AG20443 (cell line): ENCODE measurements around the gene SPAG9.
"Not testable (repeated sequence)": the region's sequence is repeated elsewhere in the genome, so short reads cannot be mapped to it uniquely, and the experiment has no call there.

Experiments used
- DNase-seq: peaks from one replicate; pipeline ENCODE4 v3.0.0; 2012; ENCODE audit warnings: low spot score, mixed read lengths

The SPAG9 gene

GRCh38 chr17:51088287-51088686, 32.4 kb downstream of the SPAG9 start:
- no peak for DNase-seq

GRCh38 chr17:51087072-51087757, 33.5 kb downstream of the SPAG9 start:
- no peak for DNase-seq

GRCh38 chr17:51085150-51085805, 35.4 kb downstream of the SPAG9 start:
- DNase-seq, result no peak

GRCh38 chr17:51083981-51084380, 36.7 kb downstream of the SPAG9 start:
- DNase-seq, result no peak

- not testable (repeated sequence) for DNase-seq
Observed at GRCh38 chr17:51083364-51083763, 37.3 kb downstream of the SPAG9 start.

GRCh38 chr17:51079049-51079448, 41.6 kb downstream of the SPAG9 start:
- peak; percentile 43 for DNase-seq

GRCh38 chr17:51078009-51078592, 42.6 kb downstream of the SPAG9 start:
- DNase-seq, result no peak

GRCh38 chr17:51076821-51077220, 43.8 kb downstream of the SPAG9 start:
- DNase-seq, result no peak

- no peak for DNase-seq
Observed at GRCh38 chr17:51071556-51071955, 49.1 kb downstream of the SPAG9 start.

- no peak for DNase-seq
Observed at GRCh38 chr17:51065466-51065865, 55.2 kb downstream of the SPAG9 start.

GRCh38 chr17:51064061-51064735, 56.5 kb downstream of the SPAG9 start:
- DNase-seq, result no peak

GRCh38 chr17:51060396-51060795, 60.3 kb downstream of the SPAG9 start:
- DNase-seq, result no peak

GRCh38 chr17:51059781-51060180, 60.9 kb downstream of the SPAG9 start:
- peak; percentile 31 for DNase-seq

- no peak for DNase-seq
Observed at GRCh38 chr17:51057534-51057933, 63.1 kb downstream of the SPAG9 start.

- DNase-seq, result peak; percentile 77
Observed at GRCh38 chr17:51056813-51057510, 63.7 kb downstream of the SPAG9 start.

- no peak for DNase-seq
Observed at GRCh38 chr17:51054748-51055147, 65.9 kb downstream of the SPAG9 start.

GRCh38 chr17:51052235-51052634, 68.4 kb downstream of the SPAG9 start:
- no peak for DNase-seq

GRCh38 chr17:51050291-51051033, 70.2 kb downstream of the SPAG9 start:
- DNase-seq, result no peak

GRCh38 chr17:51046514-51047384, 73.9 kb downstream of the SPAG9 start:
- DNase-seq, result peak; percentile 82

- no peak for DNase-seq
Observed at GRCh38 chr17:51046046-51046445, 74.6 kb downstream of the SPAG9 start.
